GM18861 (cell line): ENCODE data around the gene TRIM67.
"Not testable (repeated sequence)": the region's sequence is repeated elsewhere in the genome, so short reads cannot be mapped to it uniquely, and the experiment has no call there.

Source experiments
- ATAC-seq: cut with Tn5 transposase; IDR thresholded peaks from one replicate; pipeline ENCODE4 v1.9.1; 2021; ENCODE audit not compliant: unreplicated experiment

The TRIM67 gene

GRCh38 chr1:231161667-231162296 is at the start of gene TRIM67:
Gene TRIM67 (plus strand): TSS chr1:231162058. CDS start chr1:231162970, 912 bp downstream.
- ATAC-seq, result no peak

- ATAC-seq, result no peak
These were observed 45.1 kb upstream of the TRIM67 start for GRCh38 chr1:231116738-231117137.

DNA sequence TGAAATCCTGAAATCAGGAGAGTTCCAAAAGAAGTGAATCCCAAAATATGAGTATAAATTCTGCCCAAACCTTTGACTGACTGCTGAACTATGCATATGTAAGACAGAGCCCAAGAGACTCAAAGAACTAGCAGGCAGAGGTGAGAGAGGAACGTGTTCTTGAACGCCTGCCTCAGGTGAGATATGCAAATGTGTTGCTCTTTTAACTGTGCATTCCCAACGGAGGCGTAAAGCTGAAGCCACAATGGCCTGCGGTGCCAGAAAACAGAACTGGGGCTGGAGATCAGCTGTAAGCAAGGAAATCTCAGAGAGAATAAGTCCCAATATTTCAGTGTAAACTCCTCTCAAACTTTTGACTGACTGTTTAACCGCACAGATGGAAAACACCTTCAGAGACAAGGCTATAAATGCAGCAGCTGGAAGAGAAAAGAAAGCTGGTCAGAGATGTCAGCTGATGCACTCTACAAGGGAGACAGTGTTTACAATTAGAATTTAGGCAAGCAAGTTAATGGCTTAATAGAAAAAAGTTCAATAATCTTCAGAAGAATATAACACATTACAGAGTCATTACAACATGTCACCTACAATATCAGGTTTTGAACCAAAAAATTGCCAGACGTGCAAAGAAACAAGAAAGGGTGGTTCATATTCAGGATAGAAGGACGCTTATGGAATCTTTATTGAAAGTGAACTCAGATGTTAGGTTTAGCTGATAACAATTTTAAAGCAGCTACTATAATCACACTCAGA is 43.0 kb upstream of the TRIM67 start:
- no peak for ATAC-seq

GRCh38 chr1:231121533-231121932 is 40.3 kb upstream of the TRIM67 start:
- ATAC-seq, result no peak

DNA sequence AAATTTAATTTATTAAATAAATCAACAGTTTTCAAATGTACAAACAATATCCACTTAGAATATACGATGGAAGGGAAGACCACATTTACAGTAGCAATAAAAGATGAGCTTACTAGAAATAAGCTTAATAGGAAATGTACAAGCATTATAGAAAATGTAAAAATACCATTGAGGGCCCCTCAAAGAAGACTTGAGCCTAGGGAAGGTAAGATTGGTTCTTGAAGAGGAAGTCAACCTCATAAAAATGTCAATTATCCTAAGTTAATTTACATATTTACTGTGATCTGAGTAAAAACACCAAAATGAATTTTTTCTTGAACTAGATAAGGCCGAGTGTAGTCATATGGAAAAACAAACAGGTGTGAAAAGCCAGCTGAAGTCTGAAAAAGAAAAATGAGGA is 39.7 kb upstream of the TRIM67 start:
- no peak for ATAC-seq

DNA sequence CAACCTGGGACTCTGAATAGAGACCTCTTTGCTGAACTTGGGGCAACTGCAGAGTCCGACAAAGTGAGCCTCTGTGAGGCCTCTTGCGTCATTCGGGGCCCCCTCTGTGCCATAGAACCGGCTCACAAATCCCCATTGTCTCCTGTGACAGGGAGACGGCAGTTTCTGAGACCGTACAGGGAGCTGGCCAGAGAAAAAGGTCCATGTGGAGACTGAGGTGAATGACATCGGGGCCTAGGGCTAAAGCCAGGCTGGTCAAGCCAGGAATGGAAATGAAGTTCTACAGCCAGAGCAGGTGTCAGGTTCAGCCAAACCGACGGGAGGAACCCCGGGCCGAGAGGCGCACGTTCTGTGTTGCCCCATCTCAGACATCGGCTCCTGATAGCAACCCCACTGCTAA is 37.1 kb upstream of the TRIM67 start:
- ATAC-seq, result no peak

GRCh38 chr1:231125972-231126580 is 35.8 kb upstream of the TRIM67 start:
- ATAC-seq, result no peak

DNA sequence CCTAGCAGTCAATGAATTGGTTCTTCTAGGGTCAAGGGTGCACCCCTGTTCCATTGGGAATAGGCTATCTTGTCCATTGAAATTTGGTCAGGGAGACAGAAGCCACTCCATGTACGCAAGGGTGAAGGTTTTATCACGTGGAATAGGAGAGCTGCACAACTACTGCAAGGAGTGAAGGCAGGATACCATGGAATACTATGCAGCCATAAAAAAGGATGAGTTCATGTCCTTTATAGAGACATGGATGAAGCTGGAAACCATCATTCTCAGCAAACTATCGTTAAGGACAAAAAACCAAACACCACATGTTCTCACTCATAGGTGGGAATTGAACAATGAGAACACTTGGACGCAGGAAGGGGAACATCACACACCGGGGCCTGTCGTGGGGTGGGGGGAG is 34.8 kb upstream of the TRIM67 start:
- ATAC-seq, result not testable (repeated sequence)

GRCh38 chr1:231128471-231128870 is 33.4 kb upstream of the TRIM67 start:
- not testable (repeated sequence) for ATAC-seq

DNA sequence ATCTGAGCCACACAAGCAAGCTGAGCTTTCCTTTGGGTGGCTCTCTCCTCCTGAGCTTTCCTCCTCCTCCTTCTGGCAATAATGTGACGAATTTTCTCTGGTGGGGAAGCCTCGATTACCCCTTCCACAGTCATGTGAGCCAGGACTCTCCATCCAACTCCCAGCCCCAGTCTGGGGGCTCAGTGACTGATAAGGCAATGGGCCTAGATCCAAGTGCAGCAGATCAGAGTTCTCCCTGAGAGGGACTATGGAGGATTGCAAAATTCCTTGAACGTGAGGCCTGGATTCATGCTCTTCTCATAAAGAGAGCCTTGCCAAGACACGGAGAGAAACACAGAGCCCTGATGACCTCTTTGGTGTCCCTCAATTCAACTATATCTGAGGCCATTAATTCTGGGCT is 31.3 kb upstream of the TRIM67 start:
- no peak for ATAC-seq

- not testable (repeated sequence) for ATAC-seq
These were observed 29.3 kb upstream of the TRIM67 start for GRCh38 chr1:231132591-231132990.

DNA sequence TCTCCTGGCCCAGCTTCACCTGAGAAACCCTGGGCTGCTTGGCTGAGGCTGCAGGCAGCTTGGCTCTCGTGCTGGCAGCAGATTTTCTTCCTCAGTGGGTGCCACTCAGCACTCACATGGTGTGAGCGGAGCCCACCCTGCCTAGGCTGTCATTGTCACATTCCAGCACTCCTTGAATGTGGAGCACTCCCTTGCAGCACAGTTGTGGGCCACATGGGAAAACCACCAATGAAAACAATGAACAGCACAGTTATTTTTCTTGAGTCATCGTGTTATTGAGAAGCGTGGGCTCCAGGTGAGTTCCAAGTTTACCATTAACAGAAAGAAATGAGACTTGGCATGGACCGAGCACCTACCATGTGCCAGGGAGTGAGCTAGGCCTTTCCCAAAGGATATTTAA is 27.2 kb upstream of the TRIM67 start:
- no peak for ATAC-seq

GRCh38 chr1:231138236-231138635 is 23.6 kb upstream of the TRIM67 start:
- no peak for ATAC-seq

GRCh38 chr1:231139125-231139649 is 22.7 kb upstream of the TRIM67 start:
- ATAC-seq, result no peak

DNA sequence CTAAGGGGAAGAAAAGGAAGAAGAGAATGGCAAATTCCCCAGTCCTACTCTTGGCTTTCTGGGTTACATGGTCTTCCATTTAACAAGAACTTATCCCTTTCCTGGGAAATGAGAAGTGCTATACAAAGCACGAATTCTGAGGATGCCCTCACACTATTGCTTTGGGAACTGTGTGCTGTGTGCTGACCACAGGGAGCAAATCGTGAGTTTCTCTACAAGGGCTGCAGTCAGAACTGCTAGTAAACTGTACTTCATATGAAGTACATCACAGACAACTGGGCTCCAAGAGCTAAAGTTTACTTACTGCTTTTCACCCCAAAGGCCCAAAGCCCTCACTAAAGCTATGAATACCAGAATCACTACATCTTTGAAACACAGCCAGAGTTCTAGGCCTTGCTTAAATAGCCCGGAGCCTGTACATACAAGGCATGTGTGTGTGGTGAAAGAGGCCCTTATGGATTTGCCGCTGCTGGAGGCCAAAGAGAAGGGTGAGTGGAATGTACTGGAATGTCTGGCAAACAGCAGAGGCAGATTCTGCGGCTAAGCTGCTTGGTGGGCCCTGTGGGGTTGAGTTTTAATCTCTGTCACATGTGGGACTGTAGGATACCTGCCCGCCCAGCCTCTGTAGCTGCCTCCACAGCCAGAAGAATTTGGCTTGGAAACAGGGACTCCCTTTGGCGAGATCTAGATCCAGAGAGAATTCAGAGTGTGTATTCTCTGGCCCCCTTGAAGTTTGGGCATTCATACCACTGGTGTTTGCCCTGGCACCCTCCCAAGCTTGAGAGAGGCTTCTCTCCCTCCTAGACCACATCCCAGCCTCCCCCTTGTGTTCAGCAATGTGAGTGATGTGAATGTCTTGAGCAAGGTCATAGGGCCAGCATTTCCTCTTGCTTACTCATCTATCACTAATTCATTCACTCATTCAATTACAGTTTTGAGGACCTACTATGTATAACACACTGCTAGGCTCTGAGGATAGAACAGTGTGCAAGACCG is 21.9 kb upstream of the TRIM67 start:
- no peak for ATAC-seq

- no peak for ATAC-seq
These were observed 17.3 kb upstream of the TRIM67 start for GRCh38 chr1:231144416-231145193.

DNA sequence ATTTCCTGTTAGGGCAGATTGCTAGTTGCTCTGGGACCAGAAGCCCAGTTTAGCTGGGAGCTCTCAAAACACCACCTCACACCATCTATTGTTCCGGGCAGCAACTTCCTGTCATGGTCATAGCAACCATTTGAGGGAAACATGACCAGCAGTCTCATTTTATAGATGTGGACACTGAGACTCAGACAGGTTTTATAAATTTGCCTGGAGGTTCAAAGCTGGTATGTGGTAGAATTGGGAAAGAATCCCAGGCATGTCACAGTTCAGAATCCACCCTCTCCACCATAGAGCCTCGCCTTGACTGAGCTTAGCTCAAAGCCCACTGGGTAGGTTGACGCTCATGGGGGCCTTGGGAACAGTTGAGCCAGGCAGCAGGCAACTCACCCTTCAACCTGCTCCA is 14.0 kb upstream of the TRIM67 start:
- ATAC-seq, result no peak

- no peak for ATAC-seq
These were observed 10.0 kb upstream of the TRIM67 start for GRCh38 chr1:231151811-231152210.

DNA sequence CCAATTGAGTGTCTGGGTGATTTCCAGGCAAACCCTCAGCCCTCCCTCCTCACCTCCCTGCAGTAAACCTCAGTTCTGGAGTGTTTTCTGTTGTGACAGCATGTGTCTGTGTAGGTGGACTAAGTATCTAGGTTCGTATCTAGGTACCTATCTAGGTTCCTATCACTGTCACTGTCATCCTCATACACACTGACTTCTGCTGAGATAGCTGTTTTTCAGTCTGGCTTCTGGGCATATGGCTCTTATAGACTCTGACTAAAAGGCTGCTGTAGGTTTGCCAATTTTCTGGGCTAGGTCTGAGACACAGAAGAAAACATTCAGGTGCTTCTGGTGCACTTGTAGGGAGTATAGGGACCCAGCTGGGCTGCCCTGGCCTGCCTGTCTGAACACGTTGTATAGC is 8.1 kb upstream of the TRIM67 start:
- ATAC-seq, result no peak

DNA sequence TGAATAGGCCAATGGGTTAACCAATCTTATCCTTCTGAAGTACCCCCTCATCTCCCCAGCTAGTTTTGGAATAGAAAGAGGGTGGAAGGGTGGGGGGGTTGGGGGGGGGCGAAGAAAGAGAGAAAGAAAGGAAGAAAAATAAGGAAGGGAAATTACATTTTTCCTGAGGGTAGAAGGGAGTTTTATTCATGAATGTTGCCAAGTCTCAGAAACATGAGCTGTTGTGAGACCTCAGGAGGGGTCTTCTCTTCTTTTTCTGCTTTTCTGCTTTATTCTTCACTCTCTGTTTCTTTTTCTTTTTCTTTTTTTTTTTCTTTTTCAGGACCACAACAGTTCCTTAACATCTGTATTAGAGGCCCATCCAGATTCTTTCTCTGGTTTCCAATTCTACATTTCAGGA is 6.0 kb upstream of the TRIM67 start:
- ATAC-seq, result no peak
